CD4-positive, alpha-beta T cell treated with Interleukin-17A for 4 hours (primary cell): ENCODE measurements around the gene CNTNAP2.
"Not testable (repeated sequence)": the region's sequence is repeated elsewhere in the genome, so short reads cannot be mapped to it uniquely, and the experiment has no call there.

Experiments
- DNase-seq: peaks from one replicate; pipeline ENCODE4 v3.0.0-alpha.2; 2020; ENCODE audit warnings: mixed read lengths

CNTNAP2 gene

DNA sequence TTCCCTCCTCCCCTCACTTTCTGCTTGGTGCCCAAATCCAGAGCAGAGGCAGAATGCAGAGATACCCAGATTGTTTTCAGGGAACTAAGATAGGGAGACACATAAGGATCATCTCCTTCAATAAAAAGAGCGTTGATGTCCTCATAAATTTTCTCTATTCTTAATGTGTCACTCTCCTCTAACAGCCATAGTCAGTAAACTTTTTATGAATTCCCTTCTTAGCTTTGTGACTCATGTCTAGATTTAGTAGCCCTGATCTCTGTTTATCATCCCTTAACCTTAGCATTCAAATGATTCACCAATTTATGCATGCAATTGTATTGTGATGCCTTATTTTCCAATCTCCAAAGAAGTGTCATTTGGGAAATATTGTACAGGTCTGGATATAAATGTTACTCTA is 1478.4 kb downstream of the CNTNAP2 start:
- DNase-seq, result no peak

- not testable (repeated sequence) for DNase-seq
Measured at GRCh38 chr7:147598687-147599086, 1482.1 kb downstream of the CNTNAP2 start.

DNA sequence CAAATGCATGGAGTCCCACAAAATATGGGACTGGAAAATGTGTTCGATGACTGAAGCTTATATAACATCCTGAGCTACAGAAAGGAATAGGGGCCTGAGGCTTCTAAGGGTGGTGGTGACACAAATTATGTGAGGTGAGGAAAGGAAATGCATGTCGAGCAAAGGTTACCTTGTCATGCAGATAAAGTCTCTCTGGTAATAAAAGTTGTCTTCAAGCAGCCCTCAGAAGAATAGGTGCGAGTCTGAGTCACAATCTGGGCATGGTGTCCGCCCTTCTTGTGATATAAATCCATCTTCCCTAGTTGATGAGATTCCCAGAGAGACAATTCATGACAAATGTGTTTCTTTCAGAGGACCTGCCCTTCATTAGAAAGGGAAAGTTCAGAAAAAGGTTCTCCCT is 1488.7 kb downstream of the CNTNAP2 start:
- DNase-seq, result no peak

GRCh38 chr7:147607157-147607800 is 1490.7 kb downstream of the CNTNAP2 start:
- no peak for DNase-seq

DNA sequence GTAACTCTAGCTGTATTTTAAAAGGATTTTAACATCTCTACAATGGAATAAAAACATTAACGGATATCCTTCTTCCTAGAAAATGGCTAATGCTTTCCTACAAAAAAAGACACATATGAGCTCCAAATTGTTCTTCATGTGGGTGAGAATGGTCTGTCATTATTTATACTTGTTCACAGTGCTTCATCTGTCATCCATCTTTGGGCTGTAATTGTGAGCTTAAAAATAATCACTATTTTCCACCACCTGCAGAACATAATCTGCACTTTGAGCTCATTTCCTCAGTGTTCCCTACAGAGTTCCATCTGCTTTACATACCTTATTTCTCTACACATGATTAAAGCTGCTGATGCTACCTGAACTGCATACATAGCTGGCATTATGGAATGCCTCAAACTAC is 1494.8 kb downstream of the CNTNAP2 start:
- DNase-seq, result no peak

DNA sequence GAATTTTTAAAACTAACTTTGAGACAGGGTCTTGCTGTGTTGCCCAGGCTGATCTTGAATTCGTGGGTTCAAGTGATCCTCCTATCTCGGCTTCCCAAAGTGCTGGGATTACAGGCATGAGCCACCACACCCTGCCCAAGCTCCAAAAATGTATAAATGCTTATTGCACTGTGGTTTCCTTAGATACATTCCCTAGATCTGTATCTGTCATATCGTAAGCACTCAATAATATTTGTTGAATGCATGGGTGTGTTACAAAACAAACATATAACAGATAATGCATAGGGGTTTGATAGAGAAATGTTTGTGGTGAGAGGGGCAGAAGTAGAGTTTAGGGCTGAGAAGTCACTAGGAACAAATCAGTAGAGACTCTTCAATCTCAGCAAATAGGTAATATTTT is 1518.7 kb downstream of the CNTNAP2 start:
- no peak for DNase-seq

GRCh38 chr7:147636553-147636952 is 1520.0 kb downstream of the CNTNAP2 start:
- no peak for DNase-seq

DNA sequence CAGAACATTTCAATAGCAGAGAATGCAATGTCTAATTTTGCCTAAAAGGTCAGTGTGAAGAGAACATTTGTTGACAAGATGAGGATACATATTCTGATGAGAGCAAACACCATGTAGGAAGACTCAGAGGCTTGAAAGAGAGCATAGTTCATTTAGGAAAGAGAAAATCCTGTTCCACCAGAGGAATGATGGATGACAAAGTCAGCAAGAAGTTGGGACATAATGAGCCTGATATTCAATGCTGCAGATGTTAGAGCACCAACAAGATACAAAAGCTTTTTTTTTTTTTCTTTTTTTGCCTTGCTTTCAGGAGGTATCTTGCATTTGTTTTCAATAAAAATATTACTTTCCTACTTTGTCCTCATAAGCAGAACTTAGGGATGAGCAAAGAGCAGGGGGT is 1522.0 kb downstream of the CNTNAP2 start:
- no peak for DNase-seq

GRCh38 chr7:147639037-147639436 is 1522.4 kb downstream of the CNTNAP2 start:
- DNase-seq, result no peak

DNA sequence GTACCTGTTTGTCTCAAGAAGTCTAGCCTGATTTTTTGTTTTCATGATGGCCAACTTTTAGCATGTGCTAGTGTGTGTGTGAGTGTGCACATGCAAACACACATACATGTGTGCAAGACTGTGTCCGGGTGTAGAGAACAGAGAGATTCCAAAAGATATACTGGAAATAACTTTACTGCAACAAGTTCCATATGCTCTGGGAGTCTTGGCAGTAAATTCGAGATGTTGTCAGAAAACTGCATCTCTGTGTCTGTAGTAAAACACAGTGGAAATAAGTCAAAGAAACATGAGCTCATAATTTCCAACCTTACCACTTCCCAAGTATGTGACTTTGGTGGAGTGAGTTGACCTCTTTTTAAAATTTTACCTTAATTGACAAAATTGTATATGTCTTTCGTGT is 1523.2 kb downstream of the CNTNAP2 start:
- DNase-seq, result no peak

DNA sequence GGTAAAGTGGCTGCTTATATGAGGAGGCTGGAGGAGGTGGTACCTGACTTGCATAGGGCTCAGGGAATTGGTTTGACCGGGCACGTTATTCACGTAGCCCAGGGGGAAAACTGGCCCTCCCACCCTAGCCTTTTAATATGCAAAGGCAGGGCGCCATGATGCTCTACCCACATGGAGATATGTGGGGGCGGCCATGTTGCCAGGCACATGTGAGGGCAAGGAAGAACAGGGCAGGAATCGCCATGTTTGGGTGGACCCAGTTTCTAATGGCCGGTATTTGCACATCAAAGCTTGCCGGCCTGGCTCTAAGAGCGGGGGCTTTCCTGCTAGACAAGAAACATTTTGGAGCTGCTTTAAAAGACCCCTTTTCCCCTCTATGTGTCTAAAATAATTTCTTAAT is 1524.2 kb downstream of the CNTNAP2 start:
- DNase-seq, result no peak

DNA sequence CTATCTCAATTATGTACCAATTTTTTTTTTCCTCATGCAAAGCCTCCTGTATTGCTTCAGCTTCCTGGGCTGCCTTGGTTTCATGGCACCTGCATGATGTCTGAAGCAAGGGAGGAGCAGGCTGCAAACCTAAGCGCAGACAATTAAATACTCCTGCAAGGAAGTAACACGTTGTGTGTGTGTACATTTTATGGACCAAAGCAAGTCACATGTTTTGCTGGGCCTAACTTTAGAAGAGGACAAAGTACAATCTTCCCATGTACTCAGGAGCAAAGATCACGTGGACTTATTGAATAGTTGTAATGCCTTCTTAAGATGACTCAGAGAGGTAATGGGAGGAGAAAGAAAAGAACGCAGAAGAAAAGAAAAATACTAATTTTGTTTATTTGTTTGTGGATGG is 1530.0 kb downstream of the CNTNAP2 start:
- no peak for DNase-seq

DNA sequence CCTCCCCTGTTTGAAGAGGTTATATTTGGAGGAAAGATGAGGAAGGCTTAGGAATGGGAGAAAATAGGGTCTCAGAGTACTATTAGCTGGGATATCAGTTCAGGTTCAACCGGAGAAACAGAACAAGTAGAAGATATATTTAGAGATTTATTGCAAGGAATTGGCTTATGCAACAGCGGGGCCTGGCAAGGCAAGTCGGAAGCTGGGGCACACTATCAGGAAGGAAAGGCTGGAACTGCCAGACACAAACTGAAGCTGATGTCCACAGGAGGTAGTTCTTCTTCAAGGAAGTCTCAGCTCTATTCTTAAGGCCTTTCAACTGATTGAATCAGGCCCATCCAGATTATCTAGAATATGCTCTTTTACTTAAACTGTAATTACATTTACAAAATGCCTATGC is 1534.4 kb downstream of the CNTNAP2 start:
- DNase-seq, result no peak

GRCh38 chr7:147651601-147652000 is 1535.0 kb downstream of the CNTNAP2 start:
- no peak for DNase-seq

DNA sequence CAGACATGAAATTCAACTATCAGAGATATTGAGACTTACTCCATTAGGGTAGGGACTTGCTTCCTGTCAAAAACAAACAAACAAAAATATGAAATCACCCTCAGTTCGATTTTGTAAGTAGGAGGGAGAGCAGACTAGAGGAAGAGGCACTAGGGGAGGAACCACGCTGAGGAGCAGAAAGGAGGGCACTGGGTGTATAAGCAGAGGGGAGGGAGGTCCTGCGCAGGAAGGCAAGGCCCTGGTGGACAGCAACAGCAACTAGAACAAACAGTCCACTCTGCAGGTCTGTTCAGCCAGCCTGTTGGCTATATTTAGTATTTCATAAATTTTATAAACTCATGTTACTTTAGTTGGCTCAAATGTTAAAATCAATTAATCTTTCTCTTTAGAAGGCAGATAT is 1536.9 kb downstream of the CNTNAP2 start:
- no peak for DNase-seq

GRCh38 chr7:147658392-147658967 is 1541.9 kb downstream of the CNTNAP2 start:
- no peak for DNase-seq

- no peak for DNase-seq
Measured at GRCh38 chr7:147659036-147659995, 1542.7 kb downstream of the CNTNAP2 start.

DNA sequence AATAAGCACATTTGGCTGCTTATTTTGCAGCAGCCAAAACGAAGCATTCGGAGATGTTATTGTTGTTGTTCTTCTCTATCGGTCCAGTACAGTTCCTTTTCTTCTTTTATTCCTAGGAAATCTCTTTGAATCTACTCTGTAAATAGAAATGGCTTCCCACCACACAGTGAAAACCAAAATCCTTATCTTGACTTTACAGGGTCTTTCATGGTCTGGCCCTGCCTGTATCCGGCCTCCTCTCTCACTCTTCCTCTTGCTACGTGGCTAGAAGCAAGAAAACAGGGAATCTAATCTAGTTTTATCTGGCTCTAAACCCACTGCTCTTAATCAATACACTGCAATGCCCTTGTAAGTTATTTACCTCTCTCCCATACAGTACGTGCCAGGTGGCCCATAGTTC is 1547.9 kb downstream of the CNTNAP2 start:
- no peak for DNase-seq

DNA sequence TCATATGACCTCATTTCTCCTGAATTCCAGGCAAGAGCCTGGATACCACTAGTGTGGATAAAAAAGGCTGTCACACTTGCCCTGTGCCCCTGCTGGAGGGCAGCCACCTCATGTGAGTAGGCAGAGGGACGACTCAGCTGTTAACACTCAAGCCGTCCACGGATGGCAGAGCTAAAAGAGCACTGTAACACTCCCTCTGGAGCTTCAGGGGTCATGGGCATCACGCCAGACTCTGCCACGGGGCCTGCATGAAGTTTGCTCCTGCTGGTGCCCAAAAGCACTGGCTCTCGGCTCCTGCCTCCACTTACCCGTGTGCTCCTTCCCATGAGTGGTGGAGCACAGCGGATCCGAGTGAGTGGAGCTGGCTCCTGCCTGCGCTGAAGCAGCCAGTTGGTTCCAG is 1554.2 kb downstream of the CNTNAP2 start:
- peak; percentile 2 for DNase-seq

DNA sequence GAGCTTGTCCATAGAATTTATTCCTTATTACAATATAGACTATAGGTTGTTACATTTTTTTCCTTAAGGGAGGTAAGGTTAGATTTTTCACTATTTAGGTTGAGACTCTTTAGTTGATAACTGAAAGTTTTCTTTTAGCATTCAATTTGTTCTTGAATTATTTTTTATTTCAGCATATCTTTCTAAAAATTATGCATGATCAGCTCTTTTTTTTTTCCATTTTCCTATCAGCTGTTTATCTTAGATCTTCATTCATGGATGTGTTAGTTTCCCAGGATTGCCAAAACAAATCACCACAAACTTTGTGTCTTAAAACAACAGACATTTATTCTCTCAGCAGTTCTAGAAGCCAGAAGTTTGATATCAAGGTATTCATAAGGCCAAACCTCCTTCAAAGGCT is 1558.1 kb downstream of the CNTNAP2 start:
- DNase-seq, result no peak

- DNase-seq, result no peak
Measured at GRCh38 chr7:147678943-147679342, 1562.3 kb downstream of the CNTNAP2 start.

- DNase-seq, result no peak
Measured at GRCh38 chr7:147681530-147681929, 1564.9 kb downstream of the CNTNAP2 start.

GRCh38 chr7:147700702-147701101 is 1584.1 kb downstream of the CNTNAP2 start:
- no peak for DNase-seq

DNA sequence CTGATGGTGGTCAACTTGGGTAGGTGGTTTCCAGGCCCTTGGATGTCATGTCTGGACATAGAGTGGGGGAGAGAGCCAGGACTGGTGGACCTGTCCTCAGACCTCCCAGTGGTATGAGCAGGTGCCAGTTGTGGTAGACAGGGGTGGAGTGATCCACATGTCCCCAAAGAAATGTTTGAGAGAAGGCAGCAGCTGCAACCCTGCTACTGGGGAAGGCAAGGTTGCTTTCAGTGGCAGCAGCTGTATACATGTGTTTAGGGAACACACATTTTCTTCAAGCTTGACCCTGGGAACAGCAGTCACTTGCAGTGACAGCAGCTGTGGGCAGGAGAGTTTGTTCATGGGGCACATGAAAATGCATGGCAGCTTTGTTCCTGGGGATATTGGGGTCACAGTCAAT is 1591.3 kb downstream of the CNTNAP2 start:
- no peak for DNase-seq
